ENCODE data around the gene CFC1.
"Not testable (repeated sequence)": the region's sequence is repeated elsewhere in the genome, so short reads cannot be mapped to it uniquely, and the experiment has no call there.

Gene CFC1

GRCh38 chr2:130582970-130583369 lies 16.4 kb downstream of the CFC1 start:
- DNase-seq: not testable (repeated sequence)

- not testable (repeated sequence) for DNase-seq
These were observed 17.9 kb downstream of the CFC1 start for GRCh38 chr2:130581491-130581890.

- not testable (repeated sequence) for DNase-seq
These were observed 20.3 kb downstream of the CFC1 start for GRCh38 chr2:130579121-130579520.

- DNase-seq: not testable (repeated sequence)
These were observed 21.8 kb downstream of the CFC1 start for GRCh38 chr2:130577559-130577958.

GRCh38 chr2:130576209-130576784 lies 23.1 kb downstream of the CFC1 start:
- DNase-seq: not testable (repeated sequence)

GRCh38 chr2:130574230-130574629 lies 25.1 kb downstream of the CFC1 start:
- not testable (repeated sequence) for DNase-seq

GRCh38 chr2:130571929-130572328 lies 27.4 kb downstream of the CFC1 start:
- DNase-seq: not testable (repeated sequence)

GRCh38 chr2:130566165-130566564 lies 33.2 kb downstream of the CFC1 start:
- DNase-seq: not testable (repeated sequence)

GRCh38 chr2:130556441-130556840 lies 42.9 kb downstream of the CFC1 start:
- not testable (repeated sequence) for DNase-seq

- not testable (repeated sequence) for DNase-seq
These were observed 45.2 kb downstream of the CFC1 start for GRCh38 chr2:130554178-130554577.

GRCh38 chr2:130549475-130549874 lies 49.9 kb downstream of the CFC1 start:
- not testable (repeated sequence) for DNase-seq

- DNase-seq: not testable (repeated sequence)
These were observed 51.0 kb downstream of the CFC1 start for GRCh38 chr2:130548418-130548817.

GRCh38 chr2:130544978-130545377 lies 54.4 kb downstream of the CFC1 start:
- DNase-seq: not testable (repeated sequence)

- DNase-seq: not testable (repeated sequence)
These were observed 55.4 kb downstream of the CFC1 start for GRCh38 chr2:130543785-130544528.

GRCh38 chr2:130542789-130543188 lies 56.6 kb downstream of the CFC1 start:
- not testable (repeated sequence) for DNase-seq
